T-helper 1 cell treated with Interleukin-12 subunit alpha and Interleukin-12 subunit beta and Interleukin-4 antibody, amounts not matched to agents 30 ng/mL and 1 ng/mL, for 36 hours (primary cell): Measurements from ENCODE around the gene CABP2. TPM values are rescaled to one million over a fixed set of nuclear protein-coding genes. Genes with fewer than 3 reads are reported as not detected.

Experiments
- intact Hi-C: fragments of 100-400 bp; cut with micrococcal nuclease; formaldehyde crosslinking; loops from one replicate; pipeline ENCODE4 v1.15.1; 2024
- total RNA-seq: library from RNA; stranded (reverse); gene quantifications from 2 replicates; pipeline ENCODE4 v1.2.3, GENCODE V29; 2022

Gene CABP2
- total RNA-seq, 1 donor from 2014 or later, result not detected

- intact Hi-C loops, result loop anchor here (1.0 to 5.0 kb wide), 11 partner anchors 25 to 524 kb away; partner anchors contain the start of genes AIP, KDM2A, NDUFS8 and NDUFV1
Observed at GRCh38 chr11:67508486-67509121, 14.6 kb downstream of the CABP2 start.

GRCh38 chr11:67507864-67508485, 15.3 kb downstream of the CABP2 start, which contains the start of gene CDK2AP2:
Gene CDK2AP2, minus strand, starts transcription at chr11:67508162. Its CDS starts 80 bp downstream, at chr11:67508082.
- intact Hi-C loops, result loop anchor here (1.0 to 5.0 kb wide), 12 partner anchors 25 to 524 kb away; partner anchors contain the start of genes AIP, KDM2A, NDUFS8 and NDUFV1

- intact Hi-C loops, result loop anchor here (2.0 to 5.0 kb wide), 2 partner anchors 237 to 525 kb away; partner anchors contain the start of gene NDUFS8
Observed at GRCh38 chr11:67507242-67507863, 15.9 kb downstream of the CABP2 start.

GRCh38 chr11:67506426-67507051, 16.7 kb downstream of the CABP2 start:
- intact Hi-C loops, result loop anchor here (1.0 to 5.0 kb wide), 7 partner anchors 37 to 526 kb away; partner anchors contain the start of genes NDUFS8, PTPRCAP and TMEM134

GRCh38 chr11:67505605-67506396, 17.4 kb downstream of the CABP2 start:
- intact Hi-C loops, result loop anchor here (1.0 to 5.0 kb wide), 7 partner anchors 36 to 526 kb away; partner anchors contain the start of genes NDUFS8, PTPRCAP and TMEM134

GRCh38 chr11:67504950-67505581, 18.2 kb downstream of the CABP2 start, which contains the start of gene PITPNM1:
Gene PITPNM1, minus strand, starts transcription at chr11:67505363. Its CDS starts 1,183 bp downstream, at chr11:67504180.
- intact Hi-C loops, result loop anchor here (5.0 kb wide), 1 partner anchor 527 kb away; the partner anchor contains the start of gene NDUFS8

- intact Hi-C loops, result no loop called here
Observed at GRCh38 chr11:67504005-67504949, 19.0 kb downstream of the CABP2 start.

- intact Hi-C loops, result no loop called here
Observed at GRCh38 chr11:67503119-67504004, 19.9 kb downstream of the CABP2 start.

GRCh38 chr11:67502328-67502979, 20.8 kb downstream of the CABP2 start:
- intact Hi-C loops, result no loop called here

GRCh38 chr11:67501854-67502253, 21.4 kb downstream of the CABP2 start:
- intact Hi-C loops, result no loop called here

GRCh38 chr11:67500831-67501715, 22.2 kb downstream of the CABP2 start:
- intact Hi-C loops, result no loop called here

- intact Hi-C loops, result no loop called here
Observed at GRCh38 chr11:67500484-67500821, 22.8 kb downstream of the CABP2 start.

GRCh38 chr11:67499808-67500483, 23.3 kb downstream of the CABP2 start:
- intact Hi-C loops, result no loop called here

GRCh38 chr11:67498544-67498972, 24.7 kb downstream of the CABP2 start:
- intact Hi-C loops, result no loop called here

- intact Hi-C loops, result no loop called here
Observed at GRCh38 chr11:67497656-67498291, 25.5 kb downstream of the CABP2 start.
